ENCODE results near the gene FGF16.
"Not testable (repeated sequence)": the region's sequence is repeated elsewhere in the genome, so short reads cannot be mapped to it uniquely, and the experiment has no call there.

FGF16 gene

GRCh38 chrX:77446908-77447652 is at the start of gene FGF16:
Gene FGF16 (plus strand): TSS chrX:77447389. CDS start chrX:77447675, 286 bp downstream.
- no peak for DNase-seq

GRCh38 chrX:77398330-77398954 is 48.7 kb upstream of the FGF16 start:
- DNase-seq: no peak

GRCh38 chrX:77404419-77404818 is 42.8 kb upstream of the FGF16 start:
- DNase-seq: no peak

GRCh38 chrX:77407821-77408220 is 39.4 kb upstream of the FGF16 start:
- DNase-seq: not testable (repeated sequence)

GRCh38 chrX:77412631-77413030 is 34.6 kb upstream of the FGF16 start:
- DNase-seq: no peak

- no peak for DNase-seq
These were observed 32.0 kb upstream of the FGF16 start for GRCh38 chrX:77415161-77415560.

GRCh38 chrX:77415882-77416281 is 31.3 kb upstream of the FGF16 start:
- DNase-seq: no peak

- DNase-seq: no peak
These were observed 24.1 kb upstream of the FGF16 start for GRCh38 chrX:77422891-77423648.

- DNase-seq: no peak
These were observed 20.4 kb upstream of the FGF16 start for GRCh38 chrX:77426811-77427210.

- DNase-seq: no peak
These were observed 19.6 kb upstream of the FGF16 start for GRCh38 chrX:77427611-77428010.

GRCh38 chrX:77428551-77428950 is 18.6 kb upstream of the FGF16 start:
- no peak for DNase-seq

GRCh38 chrX:77431227-77431626 is 16.0 kb upstream of the FGF16 start:
- no peak for DNase-seq

GRCh38 chrX:77433001-77433400 is 14.2 kb upstream of the FGF16 start:
- no peak for DNase-seq

GRCh38 chrX:77434962-77435361 is 12.2 kb upstream of the FGF16 start:
- DNase-seq: no peak

GRCh38 chrX:77436271-77436670 is 10.9 kb upstream of the FGF16 start:
- DNase-seq: no peak

GRCh38 chrX:77436682-77437081 is 10.5 kb upstream of the FGF16 start:
- DNase-seq: no peak

GRCh38 chrX:77440330-77440729 is 6.9 kb upstream of the FGF16 start:
- DNase-seq: no peak

GRCh38 chrX:77441033-77441432 is 6.2 kb upstream of the FGF16 start:
- no peak for DNase-seq

GRCh38 chrX:77441479-77441878 is 5.7 kb upstream of the FGF16 start:
- no peak for DNase-seq

GRCh38 chrX:77442728-77443127 is 4.5 kb upstream of the FGF16 start:
- DNase-seq: no peak

- DNase-seq: no peak
These were observed 3.1 kb upstream of the FGF16 start for GRCh38 chrX:77444075-77444474.

- DNase-seq: no peak
These were observed 2.6 kb upstream of the FGF16 start for GRCh38 chrX:77444545-77444944.

- no peak for DNase-seq
These were observed 1.1 kb upstream of the FGF16 start for GRCh38 chrX:77446029-77446585.
